Measurements from ENCODE around the gene CDKN2A. TPM values are rescaled to one million over a fixed set of nuclear protein-coding genes. Genes with fewer than 3 reads are reported as not detected.

The CDKN2A gene
- total and polyA plus RNA-seq, 5 donors: 0.32 to 0.37 TPM; not detected in 3

DNA sequence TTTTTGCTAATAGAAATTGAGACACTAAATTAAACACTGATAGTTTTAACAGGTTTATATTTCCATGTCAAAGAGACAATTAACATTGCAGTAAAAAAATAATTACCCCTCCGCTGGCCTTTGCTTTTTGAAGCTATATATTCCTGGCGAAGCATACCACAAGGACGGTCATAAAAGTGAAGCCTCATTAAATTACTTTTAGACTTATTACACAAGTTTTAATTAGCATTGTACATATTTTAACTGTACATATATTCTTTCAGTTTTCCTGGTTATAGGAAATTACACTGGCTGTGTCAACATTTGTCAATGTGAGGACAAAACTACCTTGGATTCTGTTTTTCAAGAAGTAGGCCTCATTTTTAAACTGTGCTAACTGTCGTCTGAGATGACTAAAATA is 1.2 kb downstream of the CDKN2A start:
- no peaks in the 10 kb centered on the region for H3K9me3 ChIP-seq (ENCODE audit: control insufficient read depth, low read length)
- H3K27me3 ChIP-seq (ENCODE audit: control insufficient read depth, insufficient read depth): peaks cover 2% of the 10 kb centered on the region
- no peak overlapping the region for H3K4me3 ChIP-seq (ENCODE audit: low read length)
- H3K4me1 ChIP-seq (ENCODE audit: control insufficient read depth, insufficient read depth, low read length): peaks cover 2% of the 10 kb centered on the region
- WGBS: 96% methylated on average over 4 of the region's 4 CpGs
- intact Hi-C loops (cut with DNase I): no loop called here
- DNase-seq (no peak), ATAC-seq (no peak)
- H3K27ac ChIP-seq (ENCODE audit: low read length): no peak overlapping the region

DNA sequence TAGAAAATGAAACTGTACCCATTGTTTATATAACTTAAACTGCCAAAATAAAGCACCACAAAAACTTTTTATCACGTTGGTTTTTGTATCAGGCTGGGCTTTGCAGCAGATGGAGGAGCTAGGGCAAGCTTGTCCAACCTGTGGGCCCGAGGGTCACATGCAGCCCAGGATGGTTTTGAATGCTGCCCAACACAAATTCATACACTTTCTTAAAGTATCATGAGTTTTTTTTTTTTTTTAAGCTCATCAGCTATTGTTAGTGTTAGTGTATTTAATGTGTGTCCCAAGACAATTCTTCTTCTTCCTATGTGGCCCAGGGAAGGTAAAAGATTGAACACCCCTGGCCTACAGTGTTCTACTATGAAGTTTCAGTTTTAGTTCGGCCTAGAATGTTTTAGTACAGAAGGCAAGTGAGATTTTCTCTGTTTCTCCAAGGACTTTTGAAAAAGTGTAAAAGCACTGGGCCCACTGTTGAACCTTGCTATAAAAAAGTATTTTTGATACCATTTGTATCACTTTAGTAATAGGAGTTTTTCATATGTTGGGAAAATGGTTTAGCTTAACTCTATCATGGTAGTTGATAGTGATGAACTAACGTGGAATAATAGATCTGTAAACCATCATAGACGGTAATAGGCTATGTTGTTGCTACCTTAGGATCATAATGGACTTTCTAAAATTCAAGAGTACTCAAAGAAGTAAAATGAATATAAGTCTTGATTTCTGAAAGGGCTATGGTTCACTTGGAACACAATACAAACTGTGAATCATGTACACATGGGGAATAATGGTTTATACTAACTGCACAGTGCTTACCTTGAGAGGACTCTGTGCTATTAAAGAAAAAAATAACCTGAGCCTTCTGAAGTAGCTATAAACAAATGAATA is 2.9 kb downstream of the CDKN2A start:
- intact Hi-C loops (cut with DNase I): no loop called here
- H3K27ac ChIP-seq (ENCODE audit: low read length): no peak overlapping the region
- no peak overlapping the region for H3K4me3 ChIP-seq (ENCODE audit: low read length)
- DNase-seq (no peak), ATAC-seq (no peak)
- peaks cover 2% of the 10 kb centered on the region for H3K4me1 ChIP-seq (ENCODE audit: control insufficient read depth, insufficient read depth, low read length)
- WGBS: 83% methylated on average over 5 of the region's 5 CpGs
- peaks cover 2% of the 10 kb centered on the region for H3K27me3 ChIP-seq (ENCODE audit: control insufficient read depth, insufficient read depth)
- H3K9me3 ChIP-seq (ENCODE audit: control insufficient read depth, low read length): no peaks in the 10 kb centered on the region

DNA sequence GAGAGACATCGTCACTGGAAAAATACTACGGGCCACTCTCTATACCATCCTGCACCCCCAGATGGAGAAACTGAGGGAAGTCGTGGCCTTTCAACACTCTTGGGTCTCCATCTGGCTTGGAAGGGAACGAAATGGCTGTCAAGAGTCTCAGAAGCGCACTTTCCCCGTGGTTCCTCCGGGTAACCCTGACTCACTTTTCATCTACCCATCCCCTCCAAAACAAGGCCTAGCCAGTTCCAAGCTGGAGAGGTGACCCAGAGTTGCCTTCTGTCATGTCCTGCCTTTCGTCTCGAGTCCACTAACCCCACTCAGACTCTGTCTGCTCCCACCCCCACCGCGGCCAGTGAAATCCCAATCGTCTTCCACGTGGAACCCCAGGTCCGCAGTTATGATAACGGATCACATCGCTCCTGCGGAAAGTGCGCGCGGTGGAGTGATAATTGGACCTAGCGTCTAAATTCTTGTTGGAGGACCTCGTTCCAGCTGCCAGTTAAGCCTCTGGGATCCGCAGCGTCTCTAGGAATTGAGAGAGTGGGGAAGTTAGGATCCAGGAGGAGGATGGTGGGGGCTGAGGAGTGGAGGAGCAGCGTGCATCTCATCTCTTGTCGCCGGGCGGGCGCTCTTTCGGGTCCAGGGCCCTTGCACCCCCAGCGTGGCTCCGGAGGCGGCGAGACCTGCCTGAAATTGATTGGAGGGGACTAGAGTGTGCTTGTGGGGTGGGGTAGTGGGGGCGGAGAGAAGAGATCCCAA is 4.6 kb downstream of the CDKN2A start:
- Histone ChIP-seq H3K9me3 (ENCODE audit: control insufficient read depth, low read length) (no peaks in the 10 kb centered on the region), H3K27ac (ENCODE audit: low read length) (no peak overlapping the region), H3K27me3 (ENCODE audit: control insufficient read depth, insufficient read depth) (peaks cover 4% of the 10 kb centered on the region), H3K4me3 (ENCODE audit: low read length) (no peak overlapping the region), H3K4me1 (ENCODE audit: control insufficient read depth, insufficient read depth, low read length) (peaks cover 2% of the 10 kb centered on the region)
- ATAC-seq: no peak
- intact Hi-C loops (cut with DNase I): no loop called here
- 17% methylated on average over 35 of the region's 35 CpGs for WGBS
- DNase-seq: peak in 1 of 3 donors; percentile 39

DNA sequence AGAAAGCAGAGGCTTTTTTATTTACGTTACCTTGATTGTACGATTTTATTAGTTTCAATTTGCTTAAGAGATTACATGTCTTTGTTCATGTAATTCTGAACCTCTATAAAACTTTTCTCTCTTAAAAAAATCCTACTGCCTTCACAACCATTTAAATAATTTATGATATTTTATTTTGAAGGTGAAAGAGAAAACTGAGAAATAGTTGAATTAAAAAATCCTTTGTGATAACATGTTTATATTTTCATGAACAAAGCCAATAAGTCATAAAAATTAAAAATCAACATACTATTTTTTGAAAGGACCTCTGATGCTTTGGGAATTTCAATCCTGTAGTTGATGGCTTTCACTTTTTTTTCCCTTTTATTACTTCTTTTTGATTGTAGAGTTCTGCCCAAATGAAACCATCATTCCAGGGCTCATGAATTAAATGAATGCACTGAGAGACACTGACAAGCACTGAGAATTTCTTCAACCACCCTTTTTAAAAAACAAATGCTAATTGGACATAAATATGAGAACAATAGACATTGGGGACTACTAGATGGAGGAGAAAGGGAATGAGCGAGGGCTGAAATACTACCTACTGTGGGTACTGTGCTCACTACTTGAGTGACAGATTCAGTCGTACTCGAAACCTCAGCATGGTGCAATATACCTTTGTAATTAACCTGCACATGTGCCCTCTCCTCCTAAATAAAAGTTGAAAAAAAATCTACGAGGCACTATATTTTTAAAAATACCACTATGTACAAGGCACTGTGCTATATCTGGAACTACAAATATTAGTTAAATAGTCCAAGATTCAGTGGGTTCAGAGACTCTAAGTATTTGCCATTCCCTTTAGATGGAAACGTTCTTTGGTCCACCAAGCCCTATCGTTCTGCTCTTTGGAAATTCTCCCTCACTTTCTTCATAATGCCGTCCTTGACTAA is 5.9 kb downstream of the CDKN2A start:
- 32% methylated on average over 9 of the region's 9 CpGs for WGBS
- no peaks in the 10 kb centered on the region for H3K4me1 ChIP-seq (ENCODE audit: control insufficient read depth, insufficient read depth, low read length)
- DNase-seq: no peak
- H3K27ac ChIP-seq (ENCODE audit: low read length): no peak overlapping the region
- ATAC-seq: no peak
- no peak overlapping the region for H3K4me3 ChIP-seq (ENCODE audit: low read length)
- intact Hi-C loops (cut with DNase I): no loop called here
- peaks cover 4% of the 10 kb centered on the region for H3K27me3 ChIP-seq (ENCODE audit: control insufficient read depth, insufficient read depth)
- H3K9me3 ChIP-seq (ENCODE audit: control insufficient read depth, low read length): no peaks in the 10 kb centered on the region

- intact Hi-C loops (cut with DNase I): no loop called here
- H3K9me3 ChIP-seq (ENCODE audit: control insufficient read depth, low read length): no peaks in the 10 kb centered on the region
- ATAC-seq: no peak
- H3K4me1 ChIP-seq (ENCODE audit: control insufficient read depth, insufficient read depth, low read length): no peaks in the 10 kb centered on the region
- peaks cover 4% of the 10 kb centered on the region for H3K27me3 ChIP-seq (ENCODE audit: control insufficient read depth, insufficient read depth)
- WGBS: 66% methylated on average over 5 of the region's 5 CpGs
- DNase-seq: no peak
- no peak overlapping the region for H3K4me3 ChIP-seq (ENCODE audit: low read length)
- H3K27ac ChIP-seq (ENCODE audit: low read length): no peak overlapping the region
Measured at GRCh38 chr9:21985964-21986667, 8.1 kb downstream of the CDKN2A start.

- no peak for DNase-seq
- no peaks in the 10 kb centered on the region for H3K9me3 ChIP-seq (ENCODE audit: control insufficient read depth, low read length)
- no peak for ATAC-seq
- H3K4me1 ChIP-seq (ENCODE audit: control insufficient read depth, insufficient read depth, low read length): no peaks in the 10 kb centered on the region
- no peak overlapping the region for H3K27ac ChIP-seq (ENCODE audit: low read length)
- intact Hi-C loops (cut with DNase I): no loop called here
- peaks cover 5% of the 10 kb centered on the region for H3K27me3 ChIP-seq (ENCODE audit: control insufficient read depth, insufficient read depth)
- no peak overlapping the region for H3K4me3 ChIP-seq (ENCODE audit: low read length)
Measured at GRCh38 chr9:21984101-21984500, 10.1 kb downstream of the CDKN2A start.

DNA sequence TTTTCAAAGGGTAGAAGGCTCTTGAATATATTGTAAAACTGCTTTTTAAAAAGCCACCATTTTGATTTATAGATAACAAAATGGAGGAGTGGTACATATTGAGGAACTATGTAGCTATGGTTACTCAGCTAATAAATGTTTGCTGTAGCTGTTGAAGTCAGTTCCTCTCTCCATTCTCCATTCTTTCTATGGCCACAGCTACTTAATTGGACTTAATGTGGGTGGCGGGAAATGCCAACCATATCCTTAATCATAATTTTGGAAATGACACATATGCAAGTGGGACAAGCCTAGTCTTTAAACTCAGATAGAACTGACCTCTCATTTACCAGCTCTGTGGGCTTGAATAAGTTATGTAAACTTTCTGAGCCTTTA is 10.6 kb downstream of the CDKN2A start:
- DNase-seq (no peak), ATAC-seq (no peak)
- Histone ChIP-seq H3K27me3 (ENCODE audit: control insufficient read depth, insufficient read depth) (peaks cover 5% of the 10 kb centered on the region), H3K4me3 (ENCODE audit: low read length) (no peak overlapping the region), H3K4me1 (ENCODE audit: control insufficient read depth, insufficient read depth, low read length) (no peaks in the 10 kb centered on the region), H3K9me3 (ENCODE audit: control insufficient read depth, low read length) (no peaks in the 10 kb centered on the region), H3K27ac (ENCODE audit: low read length) (no peak overlapping the region)
- 60% methylated on average over 1 of the region's 1 CpG for WGBS
- intact Hi-C loops (cut with DNase I): no loop called here

- Histone ChIP-seq H3K27ac (ENCODE audit: low read length) (no peak overlapping the region), H3K9me3 (ENCODE audit: control insufficient read depth, low read length) (no peaks in the 10 kb centered on the region), H3K27me3 (ENCODE audit: control insufficient read depth, insufficient read depth) (peaks cover 5% of the 10 kb centered on the region), H3K4me1 (ENCODE audit: control insufficient read depth, insufficient read depth, low read length) (no peaks in the 10 kb centered on the region), H3K4me3 (ENCODE audit: low read length) (no peak overlapping the region)
- DNase-seq (no peak), ATAC-seq (no peak)
- intact Hi-C loops (cut with DNase I): no loop called here
- 47% methylated on average over 1 of the region's 1 CpG for WGBS
Measured at GRCh38 chr9:21982861-21983560, 11.2 kb downstream of the CDKN2A start.

- no peaks in the 10 kb centered on the region for H3K4me1 ChIP-seq (ENCODE audit: control insufficient read depth, insufficient read depth, low read length)
- intact Hi-C loops (cut with DNase I): no loop called here
- no peak overlapping the region for H3K27ac ChIP-seq (ENCODE audit: low read length)
- H3K4me3 ChIP-seq (ENCODE audit: low read length): no peak overlapping the region
- H3K9me3 ChIP-seq (ENCODE audit: control insufficient read depth, low read length): no peaks in the 10 kb centered on the region
- 60% methylated on average over 1 of the region's 1 CpG for WGBS
- no peak for DNase-seq
- H3K27me3 ChIP-seq (ENCODE audit: control insufficient read depth, insufficient read depth): peaks cover 5% of the 10 kb centered on the region
- no peak for ATAC-seq
Measured at GRCh38 chr9:21982391-21982790, 11.8 kb downstream of the CDKN2A start.

GRCh38 chr9:21976334-21976875 is 17.8 kb downstream of the CDKN2A start:
- no peak overlapping the region for H3K4me3 ChIP-seq (ENCODE audit: low read length)
- intact Hi-C loops (cut with DNase I): no loop called here
- WGBS: 19% methylated on average over 19 of the region's 19 CpGs
- peaks cover 1% of the 10 kb centered on the region for H3K4me1 ChIP-seq (ENCODE audit: control insufficient read depth, insufficient read depth, low read length)
- peaks cover 8% of the 10 kb centered on the region for H3K27me3 ChIP-seq (ENCODE audit: control insufficient read depth, insufficient read depth)
- H3K9me3 ChIP-seq (ENCODE audit: control insufficient read depth, low read length): no peaks in the 10 kb centered on the region
- no peak for DNase-seq
- no peak overlapping the region for H3K27ac ChIP-seq (ENCODE audit: low read length)
- ATAC-seq: no peak
